Mesenchymal stem cell (in vitro differentiated cells and primary cell): ENCODE results near the gene NPM3.

Source experiments
- DNase-seq: peaks from one replicate; pipeline ENCODE4 v3.0.0-alpha.2; 2013
- H2AFZ ChIP-seq: one replicate; pipeline ENCODE4 v1.6.1; 2013; ENCODE audit warnings: low read depth, mild to moderate bottlenecking, control low read depth, inconsistent platforms, low read length, moderate library complexity
- H2AK5ac ChIP-seq: 2 replicates; pipeline ENCODE4 v1.6.1; 2013; ENCODE audit warnings: low read length, moderate library complexity, mild to moderate bottlenecking, inconsistent platforms; ENCODE audit not compliant: severe bottlenecking
- H2BK120ac ChIP-seq: one replicate; pipeline ENCODE4 v1.6.1; 2013; ENCODE audit warnings: low read depth, mild to moderate bottlenecking, inconsistent platforms, low read length, moderate library complexity
- H2BK12ac ChIP-seq, 2 experiments: one replicate each; pipeline ENCODE4 v1.6.1; 2013; ENCODE audit warnings: inconsistent platforms in 2 of 2, low read length in 2 of 2, mild to moderate bottlenecking in 2 of 2, moderate library complexity in 2 of 2, control low read depth in 1 of 2
- H2BK15ac ChIP-seq: one replicate; pipeline ENCODE4 v1.6.1; 2013; ENCODE audit warnings: mild to moderate bottlenecking, low read depth, inconsistent platforms; ENCODE audit not compliant: poor library complexity, severe bottlenecking
- H2BK5ac ChIP-seq: 2 replicates; pipeline ENCODE4 v1.6.1; 2013; ENCODE audit warnings: low read depth, mild to moderate bottlenecking, low read length, control low read depth, inconsistent platforms; ENCODE audit not compliant: poor library complexity, severe bottlenecking
- H3K14ac ChIP-seq, 2 experiments: one replicate each; pipeline ENCODE4 v1.6.1; 2013; ENCODE audit warnings: inconsistent platforms in 2 of 2, low read length in 2 of 2, control low read depth in 1 of 2, mild to moderate bottlenecking in 1 of 2, moderate library complexity in 1 of 2
- H3K18ac ChIP-seq, 2 experiments: one replicate each; pipeline ENCODE4 v1.6.1; 2013; ENCODE audit warnings: inconsistent platforms in 2 of 2, low read length in 2 of 2, control low read depth in 1 of 2, low read depth in 1 of 2, mild to moderate bottlenecking in 1 of 2
- H3K23ac ChIP-seq, 2 experiments: one replicate each; pipeline ENCODE4 v1.6.1; 2013; ENCODE audit warnings: inconsistent platforms in 2 of 2, low read length in 2 of 2, mild to moderate bottlenecking in 2 of 2, moderate library complexity in 2 of 2, control low read depth in 1 of 2
- H3K27ac ChIP-seq: 2 replicates; pipeline ENCODE4 v1.5.1; 2013; ENCODE audit warnings: mild to moderate bottlenecking, moderate library complexity, low read length, control low read depth, inconsistent platforms; ENCODE audit not compliant: poor library complexity, severe bottlenecking
- H3K27me3 ChIP-seq, 2 experiments: 2 replicates each; pipeline versions ENCODE4 v1.6.1 to v1.7.0; 2013; ENCODE audit warnings: low read length in 2 of 2, mild to moderate bottlenecking in 2 of 2, moderate library complexity in 2 of 2, control low read depth in 1 of 2, inconsistent platforms in 1 of 2; ENCODE audit not compliant: control insufficient read depth in 1 of 2, insufficient read depth in 1 of 2
- H3K36me3 ChIP-seq, 2 experiments: 2 replicates each; pipeline versions ENCODE4 v1.6.1 to v1.7.0; 2013; ENCODE audit warnings: low read length in 2 of 2, control low read depth in 1 of 2, inconsistent platforms in 1 of 2, low read depth in 1 of 2, mild to moderate bottlenecking in 1 of 2; ENCODE audit not compliant: insufficient read depth in 2 of 2, control insufficient read depth in 1 of 2
- H3K4ac ChIP-seq, 2 experiments: one replicate each; pipeline ENCODE4 v1.6.1; 2013; ENCODE audit warnings: inconsistent platforms in 2 of 2, low read length in 2 of 2, mild to moderate bottlenecking in 2 of 2, moderate library complexity in 2 of 2, control low read depth in 1 of 2, low read depth in 1 of 2
- H3K4me1 ChIP-seq: 2 replicates; pipeline ENCODE4 v1.6.1; 2013; ENCODE audit warnings: low read depth, low read length, control low read depth; ENCODE audit not compliant: control insufficient read depth, insufficient read depth
- H3K4me2 ChIP-seq: 2 replicates; pipeline ENCODE4 v1.6.1; 2013; ENCODE audit warnings: low read length, mild to moderate bottlenecking, inconsistent platforms; ENCODE audit not compliant: poor library complexity, severe bottlenecking
- H3K4me3 ChIP-seq, 2 experiments: 2 replicates each; pipeline versions ENCODE4 v1.5.1 to v1.7.0; 2013; ENCODE audit warnings: low read length in 2 of 2, mild to moderate bottlenecking in 2 of 2, control low read depth in 1 of 2, low read depth in 1 of 2; ENCODE audit not compliant: insufficient read depth in 1 of 2
- H3K79me1 ChIP-seq: replicated peaks from 2 replicates; pipeline ENCODE4 v1.6.1; 2013; ENCODE audit warnings: mild to moderate bottlenecking, control low read depth, low read length, inconsistent platforms; ENCODE audit not compliant: poor library complexity, severe bottlenecking
- H3K9ac ChIP-seq: 2 replicates; pipeline ENCODE4 v1.7.0; 2013; ENCODE audit warnings: mild to moderate bottlenecking, low read length, moderate library complexity
- H3K9me3 ChIP-seq: 2 replicates; pipeline ENCODE4 v1.7.0; 2013; ENCODE audit warnings: mild to moderate bottlenecking, low read length; ENCODE audit not compliant: control insufficient read depth
- H4K8ac ChIP-seq: one replicate; pipeline ENCODE4 v1.6.1; 2013; ENCODE audit warnings: inconsistent platforms, mild to moderate bottlenecking, low read length, moderate library complexity
- H4K91ac ChIP-seq: one replicate; pipeline ENCODE4 v1.6.1; 2013; ENCODE audit warnings: mild to moderate bottlenecking, low read length, inconsistent platforms
- WGBS: methylation state at CpG from one replicate; pipeline ENCODE4 v1.1.7; 2013; ENCODE audit warnings: mixed read lengths; 5-methylcytosine and 5-hydroxymethylcytosine counted together

Gene NPM3

DNA sequence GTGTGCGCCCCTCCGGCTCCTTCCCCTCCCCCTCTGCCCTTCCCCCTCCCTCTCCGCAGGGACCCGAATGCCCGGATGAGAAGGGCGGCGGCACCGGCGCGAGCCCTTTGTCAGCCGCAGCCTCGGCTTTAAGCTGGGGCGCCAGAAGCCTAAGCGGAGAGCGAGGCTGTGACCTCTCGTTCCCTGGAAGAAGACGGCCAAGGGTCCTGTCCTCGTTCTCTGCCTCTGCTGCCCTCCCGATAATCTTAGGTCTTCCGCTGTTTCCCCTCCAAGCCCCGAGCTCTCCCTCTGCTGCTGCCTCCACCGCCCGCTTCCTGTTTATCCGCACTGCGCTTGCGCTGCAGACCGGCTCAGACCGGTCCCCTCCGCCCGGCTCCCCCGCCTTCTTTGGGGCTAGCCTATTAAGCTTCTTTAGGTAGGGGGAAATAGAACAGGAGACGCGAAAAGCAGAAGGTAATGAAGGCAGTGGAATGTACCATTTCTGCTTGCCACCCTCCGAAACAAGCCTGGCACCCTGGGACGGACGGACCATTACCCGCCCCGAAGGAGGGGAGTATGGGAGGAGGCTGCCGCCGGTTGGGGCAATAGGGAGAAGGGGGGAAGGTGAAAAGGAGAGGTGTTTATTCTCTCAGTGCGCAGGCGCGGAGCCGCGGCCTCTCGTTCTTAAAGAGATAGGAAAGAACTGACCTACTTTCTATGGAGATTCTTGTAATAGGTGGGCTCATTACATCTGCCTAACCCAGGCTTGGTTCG, 35.0 kb upstream of the NPM3 start, which contains the start of gene OGA:
OGA (minus strand) TSS at position 326 of the 753 bp plus-strand sequence. CDS start 422 bp downstream, outside the sequence.
- no peaks in the 10 kb centered on the region for H3K27me3 ChIP-seq
- WGBS = under 1% methylated on average over 43 of the region's 47 CpGs
- H2BK12ac ChIP-seq = peak within 1 kb of the TSS in 1 of 2 experiments; percentile 54
- H3K4ac ChIP-seq = peak within 1 kb of the TSS; percentile 96 to 99
- peak within 1 kb of the TSS; percentile 45 for H4K8ac ChIP-seq
- H3K14ac ChIP-seq = peak within 1 kb of the TSS; percentile 51 to 99
- peak within 1 kb of the TSS; percentile 62 for H2BK15ac ChIP-seq
- peak within 1 kb of the TSS; percentile 95 for H3K27ac ChIP-seq
- peak within 1 kb of the TSS; percentile 90 for H2AFZ ChIP-seq
- peaks cover 11% of the 10 kb centered on the region for H3K4me1 ChIP-seq
- peak within 1 kb of the TSS; percentile 97 for H2BK120ac ChIP-seq
- H2BK5ac ChIP-seq = peak within 1 kb of the TSS; percentile 57
- peak within 1 kb of the TSS; percentile 100 for H3K9ac ChIP-seq
- H3K36me3 ChIP-seq = peaks cover 0 to under 1% of the 10 kb centered on the region in 2 experiments
- H4K91ac ChIP-seq = peak within 1 kb of the TSS; percentile 89
- H3K23ac ChIP-seq = peak within 1 kb of the TSS; percentile 1 to 46
- H3K4me2 ChIP-seq = peak within 1 kb of the TSS; percentile 84
- peak within 1 kb of the TSS; percentile 93 to 96 for H3K4me3 ChIP-seq
- H3K9me3 ChIP-seq = no peaks in the 10 kb centered on the region
- H3K18ac ChIP-seq = peak within 1 kb of the TSS; percentile 94 to 95
- H2AK5ac ChIP-seq = peak within 1 kb of the TSS; percentile 31
- peaks cover 9% of the 10 kb centered on the region for H3K79me1 ChIP-seq
- DNase-seq = peak; percentile 100

DNA sequence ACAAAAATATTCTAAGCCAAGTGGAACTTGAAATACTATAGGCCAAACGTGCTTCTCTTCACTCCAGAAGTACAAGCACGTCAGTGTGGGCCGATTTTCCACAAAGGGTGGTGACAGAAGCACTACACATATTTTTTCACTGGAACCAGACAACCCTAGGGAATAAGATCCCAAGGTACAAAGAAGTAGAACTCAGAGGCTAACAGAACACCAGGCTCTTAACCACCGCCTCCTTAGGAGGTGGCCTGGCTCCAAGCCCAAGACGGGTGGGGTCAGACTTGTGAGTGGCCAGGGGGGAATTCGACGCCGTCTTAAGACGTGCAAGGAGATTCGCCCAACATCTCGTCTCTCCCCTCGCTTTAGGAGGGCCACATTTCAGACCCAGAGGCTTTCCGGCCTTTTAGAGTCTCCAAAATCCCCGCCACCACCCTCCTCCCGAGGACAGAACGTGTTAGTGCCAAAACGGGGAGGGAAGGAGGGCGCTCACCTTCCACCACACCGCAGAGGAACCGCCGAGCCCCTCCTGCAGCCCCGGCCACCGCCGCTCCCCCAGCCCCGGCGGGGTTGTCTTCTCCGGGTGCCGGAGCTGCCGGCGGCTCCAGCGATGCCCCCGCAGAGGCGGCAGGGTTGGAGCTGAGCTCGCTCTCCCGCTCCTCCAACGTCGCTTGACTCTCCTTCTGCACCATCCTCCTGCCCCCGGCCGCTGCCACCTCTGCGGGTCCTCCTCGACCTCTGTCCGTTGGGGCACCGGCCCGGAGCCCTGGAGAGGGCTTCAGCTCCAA, 34.3 kb upstream of the NPM3 start:
- under 1% methylated on average over 43 of the region's 44 CpGs for WGBS
- H2BK120ac ChIP-seq = peak overlapping the region; percentile 97
- no peak overlapping the region for H2BK12ac ChIP-seq
- no peaks in the 10 kb centered on the region for H3K27me3 ChIP-seq
- peak overlapping the region; percentile 94 to 95 for H3K18ac ChIP-seq
- H3K4me1 ChIP-seq = peaks cover 11% of the 10 kb centered on the region
- peak overlapping the region; percentile 100 for H3K9ac ChIP-seq
- H2AK5ac ChIP-seq = peak overlapping the region; percentile 31
- H2BK5ac ChIP-seq = peak overlapping the region; percentile 57
- peak overlapping the region; percentile 62 for H2BK15ac ChIP-seq
- peaks cover 2 to 8% of the 10 kb centered on the region in 2 experiments for H3K36me3 ChIP-seq
- no peaks in the 10 kb centered on the region for H3K9me3 ChIP-seq
- H2AFZ ChIP-seq = no peak overlapping the region
- H3K4ac ChIP-seq = peak overlapping the region; percentile 96 to 99
- peak overlapping the region; percentile 89 for H4K91ac ChIP-seq
- H3K4me3 ChIP-seq = peak overlapping the region; percentile 93 to 96
- H4K8ac ChIP-seq = peak overlapping the region; percentile 45
- H3K27ac ChIP-seq = peak overlapping the region; percentile 95
- peaks cover 9% of the 10 kb centered on the region for H3K79me1 ChIP-seq
- peak overlapping the region; percentile 1 to 46 for H3K23ac ChIP-seq
- peak overlapping the region; percentile 63 to 78 for H3K14ac ChIP-seq
- DNase-seq = peak; percentile 91
- H3K4me2 ChIP-seq = peak overlapping the region; percentile 84

DNA sequence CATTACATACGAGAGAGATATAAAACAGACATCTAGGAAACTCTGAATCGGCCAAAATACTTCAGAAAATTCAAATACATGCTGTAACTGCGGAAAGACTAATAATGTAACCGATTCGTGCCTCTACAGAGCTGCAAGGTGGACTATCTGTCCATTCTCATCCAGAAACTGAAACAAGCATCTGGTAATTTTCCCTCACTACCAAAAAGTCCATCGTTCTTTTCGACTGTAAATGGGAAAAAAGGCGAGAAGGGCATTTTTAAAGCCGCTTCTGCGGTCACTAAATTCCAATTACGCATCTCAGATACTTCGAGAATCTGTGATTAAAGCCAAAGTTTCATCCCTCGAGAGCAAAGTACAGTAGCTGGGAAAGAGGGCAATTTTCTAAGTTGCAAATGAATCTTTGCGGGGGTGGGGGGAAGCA, 33.7 kb upstream of the NPM3 start:
- Histone ChIP-seq H3K14ac (peak overlapping the region in 1 of 2 experiments; percentile 63), H3K36me3 (peaks cover 6 to 14% of the 10 kb centered on the region in 2 experiments), H2BK120ac (no peak overlapping the region), H2BK5ac (no peak overlapping the region), H3K23ac (no peak overlapping the region), H2AK5ac (no peak overlapping the region), H3K18ac (no peak overlapping the region), H2BK15ac (no peak overlapping the region), H3K4me2 (peak overlapping the region; percentile 84), H3K4me3 (peak overlapping the region; percentile 14 to 96), H4K91ac (no peak overlapping the region), H3K4me1 (peaks cover 13% of the 10 kb centered on the region), H2AFZ (no peak overlapping the region), H3K9ac (peak overlapping the region; percentile 100), H3K4ac (no peak overlapping the region), H3K27ac (peak overlapping the region; percentile 56), H4K8ac (no peak overlapping the region), H3K79me1 (peaks cover 9% of the 10 kb centered on the region), H3K27me3 (no peaks in the 10 kb centered on the region), H3K9me3 (no peaks in the 10 kb centered on the region), H2BK12ac (no peak overlapping the region)
- peak; percentile 15 for DNase-seq
- 2% methylated on average over 11 of the region's 14 CpGs for WGBS

- Histone ChIP-seq H3K18ac (no peak overlapping the region), H3K9me3 (no peaks in the 10 kb centered on the region), H2BK12ac (no peak overlapping the region), H2AK5ac (no peak overlapping the region), H2BK5ac (no peak overlapping the region), H3K4ac (no peak overlapping the region), H2BK15ac (no peak overlapping the region), H3K27me3 (no peaks in the 10 kb centered on the region), H4K91ac (no peak overlapping the region), H3K9ac (peak overlapping the region; percentile 100), H2BK120ac (no peak overlapping the region), H3K4me1 (peaks cover 13% of the 10 kb centered on the region), H3K4me3 (peak overlapping the region; percentile 64 to 96), H3K79me1 (peaks cover 9% of the 10 kb centered on the region), H3K14ac (no peak overlapping the region), H3K23ac (no peak overlapping the region), H3K27ac (no peak overlapping the region), H2AFZ (no peak overlapping the region), H3K36me3 (peaks cover 7 to 20% of the 10 kb centered on the region in 2 experiments), H3K4me2 (peak overlapping the region; percentile 84), H4K8ac (no peak overlapping the region)
- DNase-seq = no peak
- WGBS = 7% methylated on average over 4 of the region's 5 CpGs
Observed at GRCh38 chr10:101816376-101816775, 33.1 kb upstream of the NPM3 start.
